ENCODE data around the gene NUSAP1. TPM values are rescaled to one million over a fixed set of nuclear protein-coding genes. Genes with fewer than 3 reads are reported as not detected.
"Not testable (repeated sequence)": the region's sequence is repeated elsewhere in the genome, so short reads cannot be mapped to it uniquely, and the experiment has no call there.

The NUSAP1 gene
- total and polyA plus RNA-seq, 10 of the 15 experiments (the other 5 are each of a cell fraction or from before 2014, with no cell fraction given), result 158 to 315 (median 229) TPM

DNA sequence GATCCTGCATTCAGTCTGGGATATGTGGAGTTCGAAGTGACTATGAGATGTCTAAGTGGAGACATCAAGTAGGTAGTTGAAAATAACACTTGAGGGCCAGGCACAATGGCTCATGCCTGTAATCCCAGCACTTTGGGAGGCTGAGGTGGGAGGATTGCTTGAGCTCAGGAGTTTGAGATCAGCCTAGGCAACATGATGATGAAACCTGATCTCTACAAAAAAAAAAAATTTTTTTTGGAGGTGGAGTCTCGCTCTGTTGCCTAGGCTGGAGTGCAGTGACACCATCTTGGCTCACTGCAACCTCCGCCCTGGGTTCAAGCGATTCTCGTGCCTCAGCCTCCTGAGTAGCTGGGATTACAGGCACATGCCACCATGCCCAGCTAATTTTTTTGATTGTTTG lies 93.2 kb downstream of the NUSAP1 start:
- CTCF ChIA-PET, result interaction anchor here (1.0 kb wide), 1 partner anchor 19 kb away, joined by 4 read pairs; no protein-coding TSS in a partner anchor
- H3K4me2 ChIP-seq (ENCODE audit: control insufficient read depth, insufficient read depth); H3K9ac ChIP-seq (ENCODE audit: control insufficient read depth, insufficient read depth, low read length); ATAC-seq; H3K36me3 ChIP-seq (ENCODE audit: control insufficient read depth in 2 of 2, insufficient read depth in 2 of 2, low read length in 1 of 2); H3K4me3 ChIP-seq; H4K20me1 ChIP-seq (ENCODE audit: control insufficient read depth, insufficient read depth); SMC1A ChIA-PET (ENCODE audit: uncharacterized antibody, unreplicated experiment); RAD21 ChIA-PET (ENCODE audit: unreplicated experiment); in situ Hi-C loops (cut with MboI); BruUV-seq (replicated peaks); intact Hi-C loops (cut with micrococcal nuclease; ENCODE audit: unreplicated experiment); H2AFZ ChIP-seq (ENCODE audit: control insufficient read depth, low read depth, low read length); H3K9me3 ChIP-seq (replicated peaks; ENCODE audit: control insufficient read depth, insufficient read depth, low read length); H3K27me3 ChIP-seq (replicated peaks in 1 of 2; ENCODE audit: control insufficient read depth in 2 of 2, insufficient read depth in 2 of 2, low read length in 1 of 2); DNase-seq (ENCODE audit: low read depth, low spot score); H3K27ac ChIP-seq (ENCODE audit: control insufficient read depth, insufficient read depth); POLR2A ChIA-PET; FAIRE-seq: not testable (repeated sequence)
- 96% methylated on average over 5 of the region's 5 CpGs for WGBS (ENCODE audit: insufficient coverage, insufficient replicate concordance, low lambda C conversion rate, missing lambda C conversion rate)
- H3K79me2 ChIP-seq (ENCODE audit: control insufficient read depth, insufficient read depth, low read length), result peaks cover 63% of the 10 kb centered on the region
- H3K4me1 ChIP-seq (ENCODE audit: control insufficient read depth, insufficient read depth, low read length), result peaks cover 27% of the 10 kb centered on the region

DNA sequence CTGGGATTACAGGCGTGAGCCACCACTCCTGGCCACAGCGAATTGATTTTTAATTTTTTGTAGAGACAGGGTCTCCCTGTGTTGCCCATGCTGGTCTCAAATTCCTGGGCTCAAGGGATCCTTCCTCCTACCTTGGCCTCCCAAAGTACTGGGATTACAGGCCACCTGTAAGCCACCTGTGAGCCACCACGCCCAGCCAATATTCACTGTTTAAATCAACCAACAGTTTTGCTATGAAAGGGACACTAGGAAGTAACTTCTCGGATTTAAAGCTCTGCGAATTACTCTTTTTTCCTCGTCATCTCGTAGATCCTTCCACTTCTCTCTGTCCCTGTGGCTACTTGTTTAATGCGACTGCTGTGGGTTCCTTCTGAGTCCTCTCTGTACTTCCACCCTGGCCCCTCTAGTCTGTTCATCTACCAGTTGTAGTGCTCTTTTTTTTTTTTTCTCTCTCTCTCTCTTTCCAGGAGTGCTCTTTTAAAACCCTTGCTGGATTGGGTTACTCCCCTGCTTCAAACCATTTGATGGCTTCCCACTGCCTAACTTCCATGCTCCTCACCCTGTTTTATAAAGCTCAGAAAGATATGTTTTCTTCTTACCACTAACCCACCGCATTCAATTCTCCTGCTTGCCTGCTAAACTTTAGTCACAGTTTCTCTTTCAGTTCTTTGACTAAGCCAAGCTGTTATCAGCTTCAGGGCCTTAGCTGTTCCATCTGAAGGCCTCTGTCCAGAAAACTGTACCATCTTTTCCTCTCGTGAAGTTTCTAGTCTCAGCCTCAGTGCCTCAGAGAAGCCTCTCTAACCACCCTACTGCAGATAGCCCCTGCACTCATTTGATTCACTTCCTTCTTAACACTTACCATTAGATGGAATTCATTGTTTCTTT lies 96.6 kb downstream of the NUSAP1 start:
- peaks cover 0 to 4% of the 10 kb centered on the region in 2 experiments; a peak in 2 of 4 replicates for H3K36me3 ChIP-seq (ENCODE audit: control insufficient read depth in 2 of 2, insufficient read depth in 2 of 2, low read length in 1 of 2)
- peak overlapping the region; percentile 73 for H3K9ac ChIP-seq (ENCODE audit: control insufficient read depth, insufficient read depth, low read length)
- TF ChIP-seq ZNF384 (IDR thresholded peaks at IDR 0.05; ENCODE audit: borderline replicate concordance, low read depth, low read length), result peak; percentile 48; the same call in 1 of the 2 replicates
- no peak for TF ChIP-seq STAT1 (conservative IDR thresholded peaks at IDR 0.05)
- TF ChIP-seq IKZF2 (IDR thresholded peaks at IDR 0.05), result peak; percentile 21 to 35; a peak in 1 of 4 replicates
- peak; percentile 39; the same call in 1 of the 2 replicates for TF ChIP-seq RUNX3 (IDR thresholded peaks at IDR 0.05; ENCODE audit: low read length)
- TF ChIP-seq ETV6 (conservative IDR thresholded peaks at IDR 0.05 in 1 of 2, IDR thresholded peaks at IDR 0.05 in 1 of 2; ENCODE audit: borderline replicate concordance in 1 of 2, low read depth in 1 of 2), result peak in 1 of 2 experiments; percentile 13; a peak in 1 of 4 replicates
- POLR2A ChIA-PET, result interaction anchor here (0.6 to 2.3 kb wide), 7 partner anchors 11 to 723 kb away, joined by 3 to 10 read pairs (median 6); partner anchors contain the start of genes OIP5 and RTF1
- FAIRE-seq (peak; percentile 56), DNase-seq (ENCODE audit: low read depth, low spot score) (peak; percentile 65), ATAC-seq (peak; percentile 92)
- RAD21 ChIA-PET (ENCODE audit: unreplicated experiment), result interaction anchor here (0.7 to 1.3 kb wide), 9 partner anchors 10 to 345 kb away, joined by 3 to 5 read pairs (median 3); partner anchors contain the start of genes CHP1, MAPKBP1 and NUSAP1
- no peaks in the 10 kb centered on the region for H4K20me1 ChIP-seq (ENCODE audit: control insufficient read depth, insufficient read depth)
- WGBS (ENCODE audit: insufficient coverage, insufficient replicate concordance, low lambda C conversion rate, missing lambda C conversion rate), result 24% methylated on average over 10 of the region's 10 CpGs
- H3K79me2 ChIP-seq (ENCODE audit: control insufficient read depth, insufficient read depth, low read length), result peaks cover 52% of the 10 kb centered on the region
- H3K27ac ChIP-seq (ENCODE audit: control insufficient read depth, insufficient read depth), result peak overlapping the region; percentile 91
- SMC1A ChIA-PET (ENCODE audit: uncharacterized antibody, unreplicated experiment), result interaction anchor here (0.8 to 2.8 kb wide), 8 partner anchors 9 to 231 kb away, joined by 3 to 20 read pairs (median 4); partner anchors contain the start of gene MGA
- H3K9me3 ChIP-seq (replicated peaks; ENCODE audit: control insufficient read depth, insufficient read depth, low read length), result no peaks in the 10 kb centered on the region
- H3K4me1 ChIP-seq (ENCODE audit: control insufficient read depth, insufficient read depth, low read length), result peaks cover 20% of the 10 kb centered on the region
- peak overlapping the region; percentile 91 for H3K4me2 ChIP-seq (ENCODE audit: control insufficient read depth, insufficient read depth)
- intact Hi-C loops (cut with micrococcal nuclease; ENCODE audit: unreplicated experiment) (no loop called here), in situ Hi-C loops (cut with MboI) (no loop called here)
- H3K27me3 ChIP-seq (replicated peaks in 1 of 2; ENCODE audit: control insufficient read depth in 2 of 2, insufficient read depth in 2 of 2, low read length in 1 of 2), result no peaks in the 10 kb centered on the region
- BruUV-seq (replicated peaks), result no TSS peak
- H2AFZ ChIP-seq (ENCODE audit: control insufficient read depth, low read depth, low read length), result peak overlapping the region; percentile 68
- H3K4me3 ChIP-seq, result peak overlapping the region; percentile 59; the same call in 1 of the 2 replicates
- CTCF ChIA-PET, result interaction anchor here (0.5 to 2.4 kb wide), 4 partner anchors 23 to 728 kb away, joined by 3 to 10 read pairs (median 4); no protein-coding TSS in a partner anchor

Other genes starting within 250 kb of the NUSAP1 start
Only the 7 nearest of the 10 such genes appear.
- 0.05 TPM in 1 of 2 replicates, not detected in the other for gene EXD1, start 102.1 kb upstream of the NUSAP1 start, total RNA-seq (2014; rRNA removed)
- gene EXD1, start 102.1 kb upstream of the NUSAP1 start, total RNA-seq (2014; rRNA removed; fragmentation: Illumina TruSeq; extraction: Trizol), result not detected in 2 replicates
- not detected in 2 replicates for gene EXD1, start 102.1 kb upstream of the NUSAP1 start, total RNA-seq (2021)
- gene EXD1, start 102.1 kb upstream of the NUSAP1 start, polyA plus RNA-seq (2011; rRNA removed), result not detected in 2 replicates
- gene EXD1, start 102.1 kb upstream of the NUSAP1 start, polyA plus RNA-seq (2014; fragmentation: Illumina TruSeq; extraction: Trizol), result not detected in 2 replicates
- gene EXD1, start 102.1 kb upstream of the NUSAP1 start, polyA plus RNA-seq (2014; fragmentation: Nextera tagmentation; extraction: Ambion mirVana), result under 1 TPM in 1 of 2 experiments, not detected in 1; 0.19 TPM
- not detected in 2 replicates for gene EXD1, start 102.1 kb upstream of the NUSAP1 start, polyA plus RNA-seq (2014; rRNA removed)
- not detected for gene EXD1, start 102.1 kb upstream of the NUSAP1 start, polyA plus RNA-seq (2016; fragmentation: Nextera tagmentation; extraction: Ambion mirVana)
- gene CHP1, start 101.6 kb upstream of the NUSAP1 start, total RNA-seq (2014; rRNA removed), result 43.1 and 45.2 TPM in 2 replicates
- 33.7 and 37.7 TPM in 2 replicates for gene CHP1, start 101.6 kb upstream of the NUSAP1 start, total RNA-seq (2014; rRNA removed; fragmentation: Illumina TruSeq; extraction: Trizol)
- 45.2 and 51.3 TPM in 2 replicates for gene CHP1, start 101.6 kb upstream of the NUSAP1 start, total RNA-seq (2021)
- gene CHP1, start 101.6 kb upstream of the NUSAP1 start, polyA plus RNA-seq (2011; rRNA removed), result 18.8 and 25.7 TPM in 2 replicates
- 32.2 and 35.3 TPM in 2 replicates for gene CHP1, start 101.6 kb upstream of the NUSAP1 start, polyA plus RNA-seq (2014; fragmentation: Illumina TruSeq; extraction: Trizol)
- 10 to 100 TPM; 32.5 to 43.3 TPM for gene CHP1, start 101.6 kb upstream of the NUSAP1 start, polyA plus RNA-seq (2014; fragmentation: Nextera tagmentation; extraction: Ambion mirVana)
- 30.4 TPM in 2 replicates for gene CHP1, start 101.6 kb upstream of the NUSAP1 start, polyA plus RNA-seq (2014; rRNA removed)
- gene CHP1, start 101.6 kb upstream of the NUSAP1 start, polyA plus RNA-seq (2016; fragmentation: Nextera tagmentation; extraction: Ambion mirVana), result 10 to 100 TPM; 40.5 to 45.9 TPM
- 26.8 and 28.7 TPM in 2 replicates for gene OIP5, start 290 bp upstream of the NUSAP1 start, total RNA-seq (2014; rRNA removed)
- 15.5 and 17.3 TPM in 2 replicates for gene OIP5, start 290 bp upstream of the NUSAP1 start, total RNA-seq (2014; rRNA removed; fragmentation: Illumina TruSeq; extraction: Trizol)
- 19.0 and 19.6 TPM in 2 replicates for gene OIP5, start 290 bp upstream of the NUSAP1 start, total RNA-seq (2021)
- gene OIP5, start 290 bp upstream of the NUSAP1 start, polyA plus RNA-seq (2011; rRNA removed), result 28.6 and 39.4 TPM in 2 replicates
- gene OIP5, start 290 bp upstream of the NUSAP1 start, polyA plus RNA-seq (2014; fragmentation: Illumina TruSeq; extraction: Trizol), result 8.3 and 9.8 TPM in 2 replicates
- gene OIP5, start 290 bp upstream of the NUSAP1 start, polyA plus RNA-seq (2014; fragmentation: Nextera tagmentation; extraction: Ambion mirVana), result 10 to 100 TPM in 1 of 2 experiments, 1 to 10 TPM in 1; 4.8 to 13.0 TPM
- 18.7 and 24.5 TPM in 2 replicates for gene OIP5, start 290 bp upstream of the NUSAP1 start, polyA plus RNA-seq (2014; rRNA removed)
- 10 to 100 TPM; 61.4 TPM for gene OIP5, start 290 bp upstream of the NUSAP1 start, polyA plus RNA-seq (2016; fragmentation: Nextera tagmentation; extraction: Ambion mirVana)
- gene NDUFAF1, start 69.6 kb downstream of the NUSAP1 start, total RNA-seq (2014; rRNA removed), result 16.7 and 18.9 TPM in 2 replicates
- gene NDUFAF1, start 69.6 kb downstream of the NUSAP1 start, total RNA-seq (2014; rRNA removed; fragmentation: Illumina TruSeq; extraction: Trizol), result 20.8 and 22.6 TPM in 2 replicates
- gene NDUFAF1, start 69.6 kb downstream of the NUSAP1 start, total RNA-seq (2021), result 16.6 and 17.3 TPM in 2 replicates
- 19.4 and 27.9 TPM in 2 replicates for gene NDUFAF1, start 69.6 kb downstream of the NUSAP1 start, polyA plus RNA-seq (2011; rRNA removed)
- gene NDUFAF1, start 69.6 kb downstream of the NUSAP1 start, polyA plus RNA-seq (2014; fragmentation: Illumina TruSeq; extraction: Trizol), result 23.5 and 33.9 TPM in 2 replicates
- 10 to 100 TPM; 46.4 to 47.2 TPM for gene NDUFAF1, start 69.6 kb downstream of the NUSAP1 start, polyA plus RNA-seq (2014; fragmentation: Nextera tagmentation; extraction: Ambion mirVana)
- gene NDUFAF1, start 69.6 kb downstream of the NUSAP1 start, polyA plus RNA-seq (2014; rRNA removed), result 17.1 and 19.2 TPM in 2 replicates
- gene NDUFAF1, start 69.6 kb downstream of the NUSAP1 start, polyA plus RNA-seq (2016; fragmentation: Nextera tagmentation; extraction: Ambion mirVana), result 10 to 100 TPM; 37.8 to 38.8 TPM
- gene RTF1, start 84.2 kb downstream of the NUSAP1 start, total RNA-seq (2014; rRNA removed), result 15.2 and 19.3 TPM in 2 replicates
- 35.5 and 35.6 TPM in 2 replicates for gene RTF1, start 84.2 kb downstream of the NUSAP1 start, total RNA-seq (2014; rRNA removed; fragmentation: Illumina TruSeq; extraction: Trizol)
- 28.4 and 31.2 TPM in 2 replicates for gene RTF1, start 84.2 kb downstream of the NUSAP1 start, total RNA-seq (2021)
- 29.2 and 33.0 TPM in 2 replicates for gene RTF1, start 84.2 kb downstream of the NUSAP1 start, polyA plus RNA-seq (2011; rRNA removed)
- 49.1 and 51.8 TPM in 2 replicates for gene RTF1, start 84.2 kb downstream of the NUSAP1 start, polyA plus RNA-seq (2014; fragmentation: Illumina TruSeq; extraction: Trizol)
- gene RTF1, start 84.2 kb downstream of the NUSAP1 start, polyA plus RNA-seq (2014; fragmentation: Nextera tagmentation; extraction: Ambion mirVana), result 10 to 100 TPM in 1 of 2 experiments, 1 to 10 TPM in 1; 7.2 to 10.9 TPM
- gene RTF1, start 84.2 kb downstream of the NUSAP1 start, polyA plus RNA-seq (2014; rRNA removed), result 35.1 and 35.4 TPM in 2 replicates
- 10 to 100 TPM; 67.0 to 67.9 TPM for gene RTF1, start 84.2 kb downstream of the NUSAP1 start, polyA plus RNA-seq (2016; fragmentation: Nextera tagmentation; extraction: Ambion mirVana)
- 0.54 and 0.90 TPM in 2 replicates for gene ITPKA, start 161.0 kb downstream of the NUSAP1 start, total RNA-seq (2014; rRNA removed)
- 0.27 and 0.32 TPM in 2 replicates for gene ITPKA, start 161.0 kb downstream of the NUSAP1 start, total RNA-seq (2014; rRNA removed; fragmentation: Illumina TruSeq; extraction: Trizol)
- gene ITPKA, start 161.0 kb downstream of the NUSAP1 start, total RNA-seq (2021), result 0.64 and 0.67 TPM in 2 replicates
- gene ITPKA, start 161.0 kb downstream of the NUSAP1 start, polyA plus RNA-seq (2011; rRNA removed), result 0.48 and 1.5 TPM in 2 replicates
- 0.04 TPM in 1 of 2 replicates, not detected in the other for gene ITPKA, start 161.0 kb downstream of the NUSAP1 start, polyA plus RNA-seq (2014; fragmentation: Illumina TruSeq; extraction: Trizol)
- under 1 TPM in 1 of 2 experiments, not detected in 1; 0.07 TPM for gene ITPKA, start 161.0 kb downstream of the NUSAP1 start, polyA plus RNA-seq (2014; fragmentation: Nextera tagmentation; extraction: Ambion mirVana)
- 0.73 and 0.91 TPM in 2 replicates for gene ITPKA, start 161.0 kb downstream of the NUSAP1 start, polyA plus RNA-seq (2014; rRNA removed)
- gene ITPKA, start 161.0 kb downstream of the NUSAP1 start, polyA plus RNA-seq (2016; fragmentation: Nextera tagmentation; extraction: Ambion mirVana), result under 1 TPM; 0.12 to 0.49 TPM
- 0.33 and 0.45 TPM in 2 replicates for gene LTK, start 180.9 kb downstream of the NUSAP1 start, total RNA-seq (2014; rRNA removed)
- 0.13 and 0.14 TPM in 2 replicates for gene LTK, start 180.9 kb downstream of the NUSAP1 start, total RNA-seq (2014; rRNA removed; fragmentation: Illumina TruSeq; extraction: Trizol)
- gene LTK, start 180.9 kb downstream of the NUSAP1 start, total RNA-seq (2021), result 0.61 and 0.80 TPM in 2 replicates
- gene LTK, start 180.9 kb downstream of the NUSAP1 start, polyA plus RNA-seq (2011; rRNA removed), result 0.09 and 0.18 TPM in 2 replicates
- 0.22 TPM in 1 of 2 replicates, not detected in the other for gene LTK, start 180.9 kb downstream of the NUSAP1 start, polyA plus RNA-seq (2014; fragmentation: Illumina TruSeq; extraction: Trizol)
- under 1 TPM in 1 of 2 experiments, not detected in 1; 0.07 TPM for gene LTK, start 180.9 kb downstream of the NUSAP1 start, polyA plus RNA-seq (2014; fragmentation: Nextera tagmentation; extraction: Ambion mirVana)
- gene LTK, start 180.9 kb downstream of the NUSAP1 start, polyA plus RNA-seq (2014; rRNA removed), result 0.33 and 0.54 TPM in 2 replicates
- under 1 TPM; 0.11 to 0.20 TPM for gene LTK, start 180.9 kb downstream of the NUSAP1 start, polyA plus RNA-seq (2016; fragmentation: Nextera tagmentation; extraction: Ambion mirVana)

Measured in GM12878 (cell line).